Globus pallidus (tissue), 1 donor: Measurements from ENCODE around the gene ATRX.
"Not testable (repeated sequence)": the region's sequence is repeated elsewhere in the genome, so short reads cannot be mapped to it uniquely, and the experiment has no call there.

Experiments
- DNase-seq: peaks from one replicate; pipeline ENCODE4 v3.0.0-alpha.2; 2015; ENCODE audit warnings: low spot score

ATRX gene

GRCh38 chrX:77500164-77500563, 285.9 kb downstream of the ATRX start:
- not testable (repeated sequence) for DNase-seq

DNA sequence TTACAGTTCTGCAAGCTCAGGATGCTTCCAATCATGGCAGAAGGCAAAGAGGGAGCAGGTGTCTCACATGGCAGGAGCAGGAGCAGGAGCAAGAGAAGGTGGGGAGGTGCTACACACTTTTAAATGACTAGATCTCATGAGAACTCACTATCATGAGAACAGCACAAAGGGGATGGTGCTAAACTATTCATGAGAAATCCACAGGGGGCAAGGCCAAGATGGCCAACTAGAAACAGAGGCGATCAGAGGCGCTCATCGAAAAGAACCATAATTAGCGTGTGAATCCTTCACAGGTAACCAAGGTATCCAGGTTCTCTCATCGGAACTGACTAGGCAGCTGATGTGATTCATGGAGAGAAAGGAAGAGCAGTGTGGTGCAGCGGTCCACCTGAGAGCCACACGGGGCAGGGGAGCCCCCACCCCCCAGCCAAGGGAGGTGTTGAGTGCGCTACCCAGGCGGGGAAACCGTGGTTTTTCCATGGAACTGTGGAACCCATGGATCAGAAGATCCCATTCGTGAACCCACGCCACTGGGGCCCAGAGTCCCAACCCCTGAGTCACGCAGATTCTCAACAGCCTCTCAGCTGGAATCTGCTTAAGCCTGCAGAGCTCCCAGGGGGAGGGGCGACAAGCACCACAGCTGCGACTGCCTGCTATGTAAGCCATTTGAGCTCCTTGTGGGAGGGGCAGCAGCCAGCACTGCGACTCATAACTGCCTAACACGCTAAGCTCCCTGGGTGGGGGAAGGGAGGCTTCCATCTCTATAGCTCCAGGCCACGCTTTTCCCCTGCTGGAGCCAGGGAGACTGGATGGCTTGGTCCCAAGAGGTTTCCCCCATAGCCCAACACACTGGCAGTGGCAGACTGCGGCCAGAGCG, 292.1 kb downstream of the ATRX start:
- no peak for DNase-seq

- no peak for DNase-seq
Observed at GRCh38 chrX:77484045-77484444, 302.0 kb downstream of the ATRX start.

DNA sequence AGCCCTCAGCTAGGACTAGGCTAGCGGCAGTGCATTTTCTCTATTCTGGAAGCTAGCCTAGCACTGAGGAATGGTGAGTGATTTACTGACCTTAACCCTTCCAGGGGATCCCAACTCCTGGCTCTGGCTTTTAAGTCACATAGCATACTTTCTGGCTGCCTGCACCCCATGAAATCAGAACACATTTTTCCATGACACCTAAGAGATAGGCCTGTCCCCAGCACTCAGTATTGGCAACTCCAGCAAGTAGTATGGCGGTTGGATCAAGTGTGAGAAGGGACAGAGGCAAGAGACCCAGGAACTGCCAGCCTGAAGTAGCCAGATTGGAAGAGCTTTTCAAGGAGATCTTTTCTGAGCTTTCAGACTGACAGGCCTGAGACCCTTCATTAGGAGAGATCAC, 330.6 kb downstream of the ATRX start:
- no peak for DNase-seq
